Mesendoderm (in vitro differentiated cells): ENCODE measurements around the gene RARRES2.

Experiments
- DNase-seq: peaks from one replicate; pipeline ENCODE4 v3.0.0; 2013
- H2AK5ac ChIP-seq: 2 replicates; pipeline ENCODE4 v1.6.1; 2013; ENCODE audit warnings: low read length, inconsistent platforms
- H2BK120ac ChIP-seq: 2 replicates; pipeline ENCODE4 v1.6.1; 2013; ENCODE audit warnings: low read depth, mild to moderate bottlenecking, low read length, moderate library complexity, mixed read lengths
- H2BK15ac ChIP-seq: replicated peaks from 2 replicates; pipeline ENCODE4 v1.6.1; 2013; ENCODE audit warnings: low read depth, mild to moderate bottlenecking, moderate library complexity
- H2BK5ac ChIP-seq: 2 replicates; pipeline ENCODE4 v1.6.1; 2013; ENCODE audit warnings: low read length, inconsistent platforms
- H3K18ac ChIP-seq: 2 replicates; pipeline ENCODE4 v1.6.1; 2013; ENCODE audit warnings: mild to moderate bottlenecking, low read length, mixed read lengths
- H3K23ac ChIP-seq: one replicate; pipeline ENCODE4 v1.6.1; 2013; ENCODE audit warnings: low read length
- H3K27ac ChIP-seq: 2 replicates; pipeline ENCODE4 v1.5.1; 2013; ENCODE audit warnings: low read depth, mild to moderate bottlenecking, inconsistent platforms, low read length, moderate library complexity
- H3K27me3 ChIP-seq: 2 replicates; pipeline ENCODE4 v1.6.1; 2013; ENCODE audit warnings: low read length, control low read depth, mild to moderate bottlenecking, inconsistent platforms; ENCODE audit not compliant: insufficient read depth, poor library complexity
- H3K36me3 ChIP-seq: 2 replicates; pipeline ENCODE4 v1.6.1; 2013; ENCODE audit warnings: low read length, inconsistent platforms; ENCODE audit not compliant: control insufficient read depth, insufficient read depth
- H3K4ac ChIP-seq: one replicate; pipeline ENCODE4 v1.6.1; 2013; ENCODE audit warnings: low read depth, mild to moderate bottlenecking, low read length, moderate library complexity
- H3K4me1 ChIP-seq: 2 replicates; pipeline ENCODE4 v1.6.1; 2013; ENCODE audit warnings: low read depth, low read length, inconsistent platforms; ENCODE audit not compliant: control insufficient read depth
- H3K4me2 ChIP-seq: 2 replicates; pipeline ENCODE4 v1.6.1; 2013; ENCODE audit warnings: low read length
- H3K4me3 ChIP-seq: 2 replicates; pipeline ENCODE4 v1.5.1; 2013; ENCODE audit warnings: mild to moderate bottlenecking, low read length
- H3K56ac ChIP-seq: one replicate; pipeline ENCODE4 v1.6.1; 2013; ENCODE audit warnings: low read length
- H3K79me1 ChIP-seq: 2 replicates; pipeline ENCODE4 v1.6.1; 2013; ENCODE audit warnings: low read length, inconsistent platforms
- H3K79me2 ChIP-seq: 2 replicates; pipeline ENCODE4 v1.6.1; 2013; ENCODE audit warnings: mild to moderate bottlenecking, low read length; ENCODE audit not compliant: control insufficient read depth, insufficient read depth
- H3K9ac ChIP-seq: 2 replicates; pipeline ENCODE4 v1.6.1; 2013; ENCODE audit warnings: low read length, inconsistent platforms
- H4K5ac ChIP-seq: one replicate; pipeline ENCODE4 v1.6.1; 2013; ENCODE audit warnings: low read length
- H4K8ac ChIP-seq: one replicate; pipeline ENCODE4 v1.6.1; 2013; ENCODE audit warnings: low read depth, mild to moderate bottlenecking, control low read depth, low read length, moderate library complexity
- WGBS: extraction: QIAGEN DNeasy Blood & Tissue Kit; methylation state at CpG from one replicate; pipeline ENCODE4 v1.1.7; 2013; ENCODE audit warnings: low lambda C conversion rate, missing lambda C conversion rate; ENCODE audit not compliant: insufficient coverage; ENCODE audit errors: extremely low coverage; 5-methylcytosine and 5-hydroxymethylcytosine counted together

RARRES2 gene

GRCh38 chr7:150358988-150359621 lies 17.7 kb upstream of the RARRES2 start:
- Histone ChIP-seq H2BK15ac (no peak overlapping the region), H3K4me1 (no peaks in the 10 kb centered on the region), H4K5ac (no peak overlapping the region), H3K4me2 (no peak overlapping the region), H2AK5ac (no peak overlapping the region), H3K18ac (no peak overlapping the region), H3K23ac (no peak overlapping the region), H3K56ac (no peak overlapping the region), H3K4me3 (no peak overlapping the region), H3K79me2 (no peaks in the 10 kb centered on the region), H2BK120ac (no peak overlapping the region), H3K4ac (no peak overlapping the region), H3K36me3 (no peaks in the 10 kb centered on the region), H3K27ac (no peak overlapping the region), H3K9ac (no peak overlapping the region), H2BK5ac (no peak overlapping the region), H3K79me1 (no peaks in the 10 kb centered on the region), H4K8ac (no peak overlapping the region), H3K27me3 (no peaks in the 10 kb centered on the region)
- WGBS, result 100% methylated on average over 1 of the region's 4 CpGs
- DNase-seq, result no peak

GRCh38 chr7:150358433-150358832 lies 17.0 kb upstream of the RARRES2 start:
- no peak for DNase-seq
- H3K27ac ChIP-seq, result no peak overlapping the region
- no peaks in the 10 kb centered on the region for H3K79me1 ChIP-seq

GRCh38 chr7:150357771-150358427 lies 16.5 kb upstream of the RARRES2 start:
- Histone ChIP-seq H2BK15ac (no peak overlapping the region), H3K79me1 (no peaks in the 10 kb centered on the region), H3K79me2 (no peaks in the 10 kb centered on the region), H3K27me3 (no peaks in the 10 kb centered on the region), H3K23ac (no peak overlapping the region), H2BK5ac (no peak overlapping the region), H3K56ac (no peak overlapping the region), H4K8ac (no peak overlapping the region), H2AK5ac (no peak overlapping the region), H3K4me2 (no peak overlapping the region), H3K27ac (no peak overlapping the region), H3K4me3 (no peak overlapping the region), H4K5ac (no peak overlapping the region), H3K36me3 (no peaks in the 10 kb centered on the region), H2BK120ac (no peak overlapping the region), H3K4ac (no peak overlapping the region), H3K4me1 (no peaks in the 10 kb centered on the region), H3K9ac (no peak overlapping the region), H3K18ac (no peak overlapping the region)
- WGBS, result no CpG with 5 or more reads among the region's 13 CpGs
- peak; percentile 57 for DNase-seq

More at GRCh38 chr7:150358433-150358832, 17.0 kb upstream of the RARRES2 start:
- H2AK5ac ChIP-seq, result no peak overlapping the region
- H3K4me1 ChIP-seq, result no peaks in the 10 kb centered on the region
- H4K5ac ChIP-seq, result no peak overlapping the region
- no peaks in the 10 kb centered on the region for H3K79me2 ChIP-seq
- H3K18ac ChIP-seq, result no peak overlapping the region
- H3K56ac ChIP-seq, result no peak overlapping the region
- H3K4ac ChIP-seq, result no peak overlapping the region
- no peaks in the 10 kb centered on the region for H3K36me3 ChIP-seq
- no CpG with 5 or more reads among the region's 4 CpGs for WGBS
- no peaks in the 10 kb centered on the region for H3K27me3 ChIP-seq
- no peak overlapping the region for H3K23ac ChIP-seq
- no peak overlapping the region for H3K4me2 ChIP-seq
- no peak overlapping the region for H2BK5ac ChIP-seq
- no peak overlapping the region for H2BK15ac ChIP-seq
- H2BK120ac ChIP-seq, result no peak overlapping the region
- no peak overlapping the region for H3K9ac ChIP-seq
- no peak overlapping the region for H4K8ac ChIP-seq
- H3K4me3 ChIP-seq, result no peak overlapping the region

GRCh38 chr7:150357270-150357669 lies 15.8 kb upstream of the RARRES2 start:
- Histone ChIP-seq H3K4me3 (no peak overlapping the region), H4K8ac (no peak overlapping the region), H2BK5ac (no peak overlapping the region), H3K56ac (no peak overlapping the region), H3K4ac (no peak overlapping the region), H2AK5ac (no peak overlapping the region), H3K36me3 (no peaks in the 10 kb centered on the region), H3K9ac (no peak overlapping the region), H2BK15ac (no peak overlapping the region), H3K27me3 (no peaks in the 10 kb centered on the region), H3K79me1 (no peaks in the 10 kb centered on the region), H4K5ac (no peak overlapping the region), H2BK120ac (no peak overlapping the region), H3K27ac (no peak overlapping the region), H3K4me2 (no peak overlapping the region), H3K4me1 (no peaks in the 10 kb centered on the region), H3K79me2 (no peaks in the 10 kb centered on the region), H3K18ac (no peak overlapping the region), H3K23ac (no peak overlapping the region)
- no peak for DNase-seq
- WGBS, result no CpG with 5 or more reads among the region's 9 CpGs

- WGBS, result no CpG with 5 or more reads among the region's 6 CpGs
- peak; percentile 69 for DNase-seq
These were observed 15.0 kb upstream of the RARRES2 start for GRCh38 chr7:150356265-150356897.

More at GRCh38 chr7:150356265-150356897, 15.0 kb upstream of the RARRES2 start:
- H3K56ac ChIP-seq, result no peak overlapping the region
- no peak overlapping the region for H3K18ac ChIP-seq
- H2AK5ac ChIP-seq, result no peak overlapping the region
- no peak overlapping the region for H2BK120ac ChIP-seq
- no peak overlapping the region for H3K23ac ChIP-seq
- no peaks in the 10 kb centered on the region for H3K36me3 ChIP-seq
- no peak overlapping the region for H4K5ac ChIP-seq
- H3K27ac ChIP-seq, result no peak overlapping the region
- H2BK15ac ChIP-seq, result no peak overlapping the region
- H3K4me1 ChIP-seq, result no peaks in the 10 kb centered on the region
- no peaks in the 10 kb centered on the region for H3K27me3 ChIP-seq
- H3K79me2 ChIP-seq, result no peaks in the 10 kb centered on the region
- H3K9ac ChIP-seq, result no peak overlapping the region
- no peak overlapping the region for H3K4ac ChIP-seq
- no peak overlapping the region for H3K4me2 ChIP-seq
- H3K4me3 ChIP-seq, result no peak overlapping the region
- H3K79me1 ChIP-seq, result no peaks in the 10 kb centered on the region
- no peak overlapping the region for H4K8ac ChIP-seq
- H2BK5ac ChIP-seq, result no peak overlapping the region
